ENCODE data around the gene OXLD1.

Gene OXLD1

DNA sequence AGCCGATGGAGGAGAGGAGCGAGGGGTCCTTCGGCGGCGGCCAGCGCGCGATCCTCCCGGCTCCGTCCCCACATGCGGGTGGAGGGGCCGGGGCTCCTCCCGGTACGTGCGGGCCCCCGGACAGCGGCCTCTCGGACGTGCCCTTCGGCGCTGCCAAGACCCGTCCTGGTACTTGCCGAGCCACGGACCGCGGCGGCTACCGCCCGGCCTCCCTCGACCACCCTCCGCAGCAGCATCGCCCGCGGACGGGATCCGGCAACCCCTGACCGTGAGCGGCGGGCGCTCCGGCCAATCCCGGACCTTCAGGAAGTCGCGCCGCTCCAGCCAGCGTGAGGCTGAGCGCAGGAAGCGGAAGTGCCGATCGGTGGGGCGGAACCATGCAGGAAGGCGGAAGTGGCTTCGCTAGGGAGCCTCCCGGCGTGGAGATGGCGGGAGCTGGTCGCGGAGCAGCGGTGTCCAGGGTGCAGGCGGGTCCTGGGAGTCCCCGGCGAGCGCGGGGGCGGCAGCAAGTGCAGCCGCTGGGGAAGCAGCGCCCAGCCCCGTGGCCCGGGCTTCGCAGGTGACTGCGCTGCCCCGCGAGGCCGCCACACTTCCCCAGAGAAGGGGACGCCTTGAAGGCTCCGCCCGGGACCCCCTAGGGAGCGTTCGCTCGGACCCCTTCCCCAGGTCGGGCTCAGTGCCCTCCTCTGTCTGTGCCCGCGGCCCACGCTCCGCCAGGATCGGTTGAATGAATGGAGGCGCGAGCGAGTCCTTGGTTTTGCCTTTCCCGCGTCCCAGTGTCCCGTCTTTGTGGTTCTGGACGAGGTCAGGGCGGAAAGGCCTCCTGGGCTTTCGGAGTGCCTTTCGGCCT is at the start of gene OXLD1, which contains the start of gene CCDC137:
Gene OXLD1 (minus strand): TSS at position 264 of the 850 bp plus-strand sequence. CDS start 28 bp downstream, at position 236.
Gene CCDC137 (plus strand): TSS at position 396 of the 850 bp plus-strand sequence. CDS start 30 bp downstream, at position 426.
- peak; percentile 74 for DNase-seq (ENCODE audit: low read depth)

DNA sequence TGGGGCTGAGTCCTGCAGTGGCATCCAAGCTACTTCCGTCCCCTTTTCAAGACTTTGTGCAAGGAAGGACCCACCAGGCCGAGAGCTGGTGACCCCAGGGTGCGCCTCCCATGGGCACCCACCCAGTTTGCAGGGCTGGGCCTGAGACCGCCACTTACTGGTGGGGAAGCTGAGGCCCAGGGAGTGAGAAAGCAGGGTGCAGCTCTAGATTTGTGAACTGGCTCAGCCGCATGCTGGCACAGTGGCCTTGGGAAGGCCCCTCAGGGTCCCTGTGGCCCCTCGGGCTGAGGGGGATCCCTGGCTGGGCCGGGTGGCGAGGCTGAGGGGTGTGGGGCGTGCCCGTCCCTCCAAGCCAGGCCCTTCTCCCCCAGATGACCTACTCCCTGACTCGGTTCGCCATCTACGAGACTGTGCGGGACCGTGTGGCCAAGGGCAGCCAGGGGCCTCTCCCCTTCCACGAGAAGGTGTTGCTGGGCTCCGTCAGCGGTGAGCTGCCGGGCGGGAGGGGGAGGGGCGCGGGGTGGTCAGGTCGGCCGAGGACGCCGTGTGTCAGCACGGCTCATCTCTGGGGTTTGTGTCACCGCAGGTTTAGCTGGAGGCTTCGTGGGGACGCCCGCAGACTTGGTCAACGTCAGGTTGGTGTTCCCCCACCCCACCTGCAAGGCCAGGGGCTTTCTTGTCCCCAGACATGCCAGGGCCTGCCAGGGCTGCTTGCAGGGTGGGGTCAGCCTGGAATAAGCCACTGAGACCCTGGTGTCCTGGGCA is 48.9 kb upstream of the OXLD1 start:
- DNase-seq (ENCODE audit: low read depth), result no peak

DNA sequence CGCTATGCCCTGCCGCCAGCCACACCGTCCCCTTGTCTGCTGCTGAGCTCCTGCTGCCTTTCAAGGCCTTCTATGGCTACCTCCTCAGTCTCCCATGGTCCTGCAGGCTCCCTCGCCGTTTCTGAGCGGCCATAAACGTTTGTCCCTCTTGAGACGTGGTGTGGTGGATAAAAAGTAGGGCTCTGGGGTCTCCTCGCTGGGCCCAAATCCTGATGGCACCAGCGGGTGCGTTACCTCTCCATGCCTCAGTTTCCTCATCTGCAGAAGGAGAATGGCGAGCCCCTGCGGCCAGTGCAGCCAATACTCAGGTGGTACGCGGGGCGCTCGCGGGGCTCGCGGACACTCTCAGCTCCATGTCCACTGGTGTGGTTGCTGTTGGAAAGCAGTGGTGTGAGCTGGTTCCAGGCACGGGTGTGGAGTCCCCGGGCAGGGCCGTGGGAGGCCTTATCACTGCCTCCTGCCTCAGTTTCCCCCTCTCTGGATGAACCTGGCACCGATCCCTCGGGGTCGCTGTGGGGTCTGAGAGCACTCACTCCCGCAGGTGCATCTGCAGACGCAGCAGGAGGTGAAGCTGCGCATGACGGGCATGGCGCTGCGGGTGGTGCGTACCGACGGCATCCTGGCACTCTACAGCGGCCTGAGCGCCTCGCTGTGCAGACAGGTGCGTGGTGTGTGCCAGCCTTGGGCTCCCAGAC is 48.2 kb upstream of the OXLD1 start:
- DNase-seq (ENCODE audit: low read depth), result no peak

DNA sequence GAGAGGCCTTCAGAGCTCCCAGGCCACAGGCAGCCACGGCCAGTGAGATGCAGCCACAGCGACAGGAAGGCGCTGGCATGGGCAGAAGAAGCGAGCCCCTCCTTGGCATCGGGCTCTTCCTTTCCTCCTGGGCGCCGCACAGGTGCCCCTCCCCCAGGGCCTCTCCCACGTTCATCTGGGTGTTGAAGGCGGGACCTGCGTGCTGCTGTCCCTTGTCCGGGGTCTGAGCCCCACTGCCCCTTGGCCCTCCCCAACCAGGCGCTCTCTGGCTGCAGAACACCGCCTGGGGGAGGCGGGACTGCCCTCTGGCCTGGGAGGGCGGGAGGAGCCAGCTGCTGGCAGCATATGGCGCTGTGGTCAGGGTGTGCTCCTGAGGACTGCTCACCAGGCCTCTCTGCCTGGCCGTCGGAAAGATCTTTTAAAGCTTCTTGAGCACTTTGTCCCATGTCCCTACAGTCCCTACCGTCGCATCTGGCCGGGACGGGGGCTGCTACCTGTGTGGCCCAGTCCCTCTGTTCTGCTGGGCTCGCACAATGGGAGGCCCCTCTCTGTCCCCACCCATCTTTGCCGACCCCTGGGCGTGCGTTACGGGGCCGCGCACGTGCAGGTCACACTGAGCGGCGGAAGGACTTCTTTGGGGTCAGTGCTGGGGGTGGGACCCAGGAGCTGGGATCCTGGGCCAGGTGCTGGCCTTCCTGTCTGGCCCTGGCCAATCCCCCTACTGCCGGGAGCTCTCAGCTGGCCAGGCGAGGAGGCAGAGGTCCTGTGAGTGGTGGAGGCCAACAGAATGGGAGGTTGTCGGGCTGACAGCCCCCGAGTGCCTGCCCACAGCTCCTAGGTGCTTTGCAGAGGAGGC is 47.4 kb upstream of the OXLD1 start:
- no peak for DNase-seq (ENCODE audit: low read depth)

DNA sequence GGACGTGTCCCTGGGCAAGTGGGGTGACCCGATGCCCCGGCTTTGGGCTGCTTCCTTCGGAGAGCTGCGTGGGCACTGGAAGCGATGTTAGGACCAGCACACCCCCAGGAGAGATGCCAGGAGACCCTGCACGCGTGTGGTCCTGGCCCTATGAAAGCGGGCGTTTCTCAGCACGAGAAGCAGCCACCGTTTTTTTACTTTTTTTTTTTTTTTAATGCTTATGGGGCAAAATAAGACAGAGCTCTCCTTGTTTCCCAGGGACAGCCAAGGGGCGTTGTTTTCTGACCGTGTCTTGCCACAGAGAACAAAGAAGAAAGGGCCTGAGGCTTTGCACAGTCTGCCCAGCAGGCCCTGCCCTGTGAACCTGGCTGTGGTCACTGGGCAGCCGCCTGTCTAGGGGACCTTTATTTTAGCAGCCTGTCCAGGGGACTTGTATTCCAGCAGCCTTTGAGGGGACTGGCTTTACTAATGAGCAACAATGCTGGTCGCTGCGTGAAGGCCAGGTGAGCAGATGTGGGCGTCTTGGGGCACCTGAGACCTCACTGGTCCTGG is 46.7 kb upstream of the OXLD1 start:
- DNase-seq (ENCODE audit: low read depth), result no peak

DNA sequence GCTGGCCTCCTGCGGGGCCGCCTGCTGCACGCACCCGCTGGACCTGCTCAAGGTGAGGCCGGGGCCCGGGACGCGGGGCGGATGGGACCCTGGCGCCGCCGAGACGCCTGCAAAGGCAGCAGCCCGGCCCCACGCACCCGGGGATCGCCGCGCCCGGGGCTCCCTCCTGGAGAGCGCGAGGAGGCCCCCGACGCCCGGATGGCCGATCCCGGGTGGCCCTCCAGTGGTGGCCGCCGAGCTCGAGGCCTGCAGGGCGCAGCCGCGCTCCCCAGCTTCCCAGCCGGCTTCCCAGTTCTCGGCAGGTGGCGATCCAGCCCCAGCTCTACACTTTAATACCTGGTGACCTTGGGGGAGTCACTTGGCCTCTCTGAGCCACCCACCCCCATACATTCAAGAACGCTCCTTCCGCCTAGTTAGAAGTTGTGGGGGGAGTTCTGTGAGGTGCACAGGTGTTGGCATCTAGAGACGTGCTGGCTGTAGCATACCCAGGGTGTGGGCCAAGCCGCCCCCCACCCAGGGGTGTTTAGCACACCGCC is 46.1 kb upstream of the OXLD1 start:
- no peak for DNase-seq (ENCODE audit: low read depth)

DNA sequence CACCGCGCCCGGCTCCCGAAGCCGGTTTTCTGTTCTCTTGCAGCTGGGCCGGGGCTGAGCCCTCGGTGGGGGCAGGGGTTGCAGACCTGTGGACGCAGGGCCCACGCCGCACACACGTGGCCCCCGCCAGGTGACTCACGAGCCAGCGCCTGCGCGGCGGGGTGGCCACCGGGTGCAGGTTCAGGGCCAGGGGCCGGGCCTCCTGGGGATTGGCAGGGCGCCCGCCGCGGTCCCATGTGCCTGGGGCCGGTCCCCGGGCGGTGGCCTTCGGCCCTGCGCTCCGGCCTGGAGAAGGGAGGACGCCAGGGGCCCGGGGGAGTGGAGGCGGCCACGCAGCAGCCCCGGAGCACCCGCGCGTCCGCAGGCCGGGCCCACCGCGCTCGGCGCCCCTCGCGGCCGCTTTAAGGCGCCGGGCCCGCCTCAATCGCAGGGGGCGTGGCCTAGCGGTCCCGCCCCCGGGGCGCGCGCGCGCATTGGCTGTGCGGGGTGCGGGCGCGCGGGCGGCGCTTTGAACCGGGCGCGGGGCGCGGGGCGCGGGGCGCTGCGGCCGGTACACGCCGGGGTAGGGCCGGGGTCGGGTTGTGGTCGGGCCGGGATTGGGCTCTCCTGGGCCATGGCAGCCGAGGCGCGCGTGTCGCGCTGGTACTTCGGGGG is 45.5 kb upstream of the OXLD1 start, which contains the start of gene SLC25A10:
Gene SLC25A10 (plus strand): TSS at position 471 of the 654 bp plus-strand sequence. CDS start 143 bp downstream, at position 614.
- no peak for DNase-seq (ENCODE audit: low read depth)

DNA sequence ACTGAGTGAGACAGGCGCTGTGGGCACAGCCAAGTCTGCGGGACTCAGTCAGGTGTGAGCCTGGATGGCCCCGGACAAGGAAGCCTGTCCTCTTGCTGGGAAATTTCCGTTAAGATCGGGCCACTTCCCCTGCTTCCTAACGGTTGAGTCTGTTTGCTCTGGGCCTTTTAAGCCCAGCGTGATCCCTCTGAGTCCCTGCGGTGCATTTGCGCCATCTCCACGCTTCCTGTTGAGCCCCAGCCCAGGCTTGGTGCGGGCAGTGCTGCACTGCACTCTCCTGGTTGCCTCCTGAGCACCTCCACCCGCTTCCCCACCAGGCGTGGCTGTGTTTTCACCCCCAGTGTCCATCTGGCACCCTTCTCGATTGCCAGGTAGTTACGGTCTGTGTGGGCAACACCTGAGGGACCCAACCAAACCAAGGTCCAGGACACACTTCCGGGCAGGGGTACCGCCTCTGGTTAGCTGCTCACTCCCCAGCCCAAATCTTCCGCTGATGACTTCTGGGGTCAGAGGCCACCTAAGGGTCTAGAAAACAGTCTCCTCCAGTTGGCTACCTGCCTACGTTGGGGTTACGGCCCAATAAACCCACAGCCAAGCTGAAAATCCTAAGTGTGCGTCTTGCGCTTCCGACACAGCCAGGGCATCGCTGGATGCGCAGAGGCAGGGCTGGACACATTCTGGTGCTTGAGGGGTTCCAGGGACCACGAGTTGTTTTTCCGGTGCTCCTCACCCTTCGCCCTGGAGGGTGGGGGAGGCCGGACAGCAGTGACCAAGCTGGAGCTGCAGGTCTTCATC is 44.3 kb upstream of the OXLD1 start:
- DNase-seq (ENCODE audit: low read depth), result no peak

DNA sequence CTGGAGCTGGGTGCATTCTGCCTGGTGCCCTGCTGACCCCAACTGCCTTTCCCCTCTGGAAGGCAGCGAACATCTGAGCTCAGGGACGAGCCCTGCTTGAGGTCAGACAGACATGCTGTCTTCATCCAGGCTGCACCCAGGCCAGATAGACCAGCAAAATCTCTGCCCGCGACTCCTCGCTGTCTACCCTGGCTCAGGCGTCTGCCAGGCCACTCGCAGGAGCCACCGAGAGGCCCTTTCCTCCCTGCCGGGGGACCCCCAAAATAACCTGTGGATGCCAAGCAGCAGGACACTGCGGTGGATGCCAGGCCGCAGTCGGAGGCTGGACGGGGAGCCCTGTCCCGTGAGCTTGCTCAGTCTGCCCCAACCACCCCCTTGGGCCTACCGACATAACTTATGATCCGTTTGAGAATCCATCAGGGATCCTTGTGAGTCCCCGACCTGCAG is 42.4 kb upstream of the OXLD1 start:
- DNase-seq (ENCODE audit: low read depth), result no peak

DNA sequence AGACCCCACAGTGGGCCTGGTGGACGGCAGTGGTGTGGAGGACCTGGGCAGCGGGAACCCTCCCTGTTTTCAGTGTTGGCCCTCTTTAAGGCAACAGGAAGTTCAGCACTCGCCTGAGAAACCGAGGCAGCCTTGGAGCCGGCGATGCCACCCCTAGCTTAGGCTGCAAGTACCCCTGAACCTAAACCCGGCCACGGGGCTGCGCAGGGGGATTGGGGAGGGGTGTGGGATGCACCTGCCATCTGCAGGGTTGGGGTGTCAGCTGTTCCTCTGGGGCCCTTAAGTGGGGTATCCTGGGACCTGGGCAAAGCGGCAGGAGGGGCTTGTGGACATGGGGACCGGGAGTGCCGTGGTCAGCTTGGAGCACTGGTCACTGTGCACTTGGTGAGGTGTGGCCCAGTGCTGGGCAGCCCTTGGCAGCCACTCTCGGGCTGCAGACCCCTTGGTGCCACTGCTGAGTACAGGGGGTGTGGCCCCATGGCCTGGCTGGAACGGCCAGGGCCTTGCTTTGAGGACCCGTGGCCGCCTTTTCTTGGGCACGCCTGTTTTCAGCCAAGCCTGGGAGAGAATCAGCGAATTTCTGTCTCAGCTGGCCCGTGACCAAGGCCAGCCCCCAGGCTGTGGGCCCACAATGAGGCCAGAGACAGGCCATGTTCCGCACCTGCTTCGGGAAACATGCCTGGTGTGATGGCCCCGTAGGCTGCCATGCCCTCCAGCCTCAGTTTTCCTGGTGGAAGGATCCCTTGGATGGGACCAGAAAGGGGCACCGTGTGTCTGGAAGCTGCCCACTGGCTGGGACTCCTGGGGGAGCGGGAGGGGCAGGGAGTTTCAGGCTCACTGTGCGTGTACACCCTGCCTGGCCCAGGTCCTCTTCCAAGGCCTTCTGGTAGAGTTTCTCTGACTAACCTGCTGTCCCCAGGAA is 41.6 kb upstream of the OXLD1 start:
- no peak for DNase-seq (ENCODE audit: low read depth)

DNA sequence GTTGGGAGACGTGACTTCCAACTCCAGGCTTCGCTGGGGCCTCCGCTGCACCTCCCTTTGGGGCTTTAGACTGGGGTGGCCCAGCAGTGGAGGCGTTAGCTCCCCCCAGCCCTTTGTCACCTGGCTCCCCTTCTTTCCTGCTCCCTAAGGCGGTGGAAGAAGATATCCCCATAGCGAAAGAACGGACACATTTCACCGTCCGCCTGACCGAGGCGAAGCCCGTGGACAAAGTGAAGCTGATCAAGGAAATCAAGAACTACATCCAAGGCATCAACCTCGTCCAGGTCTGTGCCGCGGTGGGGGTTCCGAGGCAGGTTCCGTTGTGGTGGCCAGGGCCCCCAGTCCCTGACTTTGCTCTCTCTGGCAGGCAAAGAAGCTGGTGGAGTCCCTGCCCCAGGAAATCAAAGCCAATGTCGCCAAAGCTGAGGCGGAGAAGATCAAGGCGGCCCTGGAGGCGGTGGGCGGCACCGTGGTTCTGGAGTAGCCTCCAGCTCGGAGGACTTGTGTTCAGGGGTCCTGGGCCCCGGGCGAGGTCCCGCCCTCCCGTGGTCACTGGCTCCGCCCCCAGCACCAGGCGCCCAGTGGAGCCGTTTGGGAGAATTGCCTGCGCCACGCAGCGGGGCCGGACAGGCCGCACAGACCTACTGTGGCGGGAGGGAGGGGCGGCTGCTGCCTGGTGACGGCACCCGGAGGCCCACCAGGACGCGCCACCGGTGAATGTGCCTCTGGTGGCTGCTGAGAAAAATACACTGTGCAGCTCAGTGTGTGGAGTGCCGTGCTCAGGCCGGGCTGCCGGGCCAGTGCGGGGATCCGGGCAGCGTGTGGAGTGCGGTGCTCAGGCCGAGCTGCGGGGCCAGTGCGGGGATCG is 40.6 kb upstream of the OXLD1 start:
- DNase-seq (ENCODE audit: low read depth), result no peak

DNA sequence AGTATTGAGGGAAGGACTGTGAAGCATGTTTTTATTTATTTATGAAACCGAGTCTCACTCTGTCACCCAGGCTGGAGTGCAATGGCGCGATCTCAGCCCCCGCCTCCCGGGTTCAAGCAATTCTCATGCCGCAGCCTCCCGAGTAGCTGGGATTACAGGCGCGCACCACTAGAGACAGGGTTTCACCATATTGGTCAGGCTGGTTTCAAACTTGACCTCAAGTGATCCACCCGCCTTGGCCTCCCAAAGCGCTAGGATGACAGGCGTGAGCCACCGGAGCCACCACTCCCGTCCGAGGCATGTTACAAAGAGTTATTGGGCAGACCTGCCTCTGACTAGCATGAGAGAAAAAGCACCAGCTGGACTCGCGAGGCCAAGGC is 39.8 kb upstream of the OXLD1 start:
- DNase-seq (ENCODE audit: low read depth), result no peak

DNA sequence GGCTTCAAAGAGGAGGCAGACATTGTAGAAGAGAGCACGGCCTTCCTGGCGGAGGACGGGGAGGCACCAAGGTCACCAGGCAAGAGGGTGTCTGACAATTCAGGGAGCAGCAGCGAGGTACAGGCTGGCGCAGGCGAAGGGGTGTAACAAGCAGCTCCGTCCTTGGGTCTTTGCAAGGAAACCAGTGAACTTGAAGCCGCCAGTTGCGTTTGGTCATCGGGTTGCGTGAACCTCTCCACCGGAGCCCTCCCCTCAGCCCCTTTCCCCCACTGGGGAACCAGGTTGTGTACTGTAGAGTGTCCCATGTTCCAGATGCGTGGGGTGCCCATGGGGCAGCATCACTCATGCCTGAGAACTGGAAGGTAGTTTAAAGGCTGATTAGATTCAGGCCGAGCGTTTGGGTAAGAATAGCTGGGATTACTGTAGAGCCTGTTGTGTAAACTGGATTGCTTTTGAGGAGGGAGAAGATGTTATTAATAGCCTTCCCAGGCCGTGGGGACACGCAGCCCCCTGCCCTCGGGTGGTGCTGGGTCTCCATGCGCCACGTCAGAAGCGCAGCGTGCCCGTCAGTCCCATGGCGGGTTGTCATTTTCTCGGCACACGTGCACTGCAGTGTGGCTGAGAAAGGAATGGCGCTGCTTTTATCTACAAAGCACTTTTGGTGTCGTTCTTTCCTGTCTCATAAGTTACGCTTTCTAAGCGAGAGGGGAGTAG is 39.3 kb upstream of the OXLD1 start:
- DNase-seq (ENCODE audit: low read depth), result no peak

DNA sequence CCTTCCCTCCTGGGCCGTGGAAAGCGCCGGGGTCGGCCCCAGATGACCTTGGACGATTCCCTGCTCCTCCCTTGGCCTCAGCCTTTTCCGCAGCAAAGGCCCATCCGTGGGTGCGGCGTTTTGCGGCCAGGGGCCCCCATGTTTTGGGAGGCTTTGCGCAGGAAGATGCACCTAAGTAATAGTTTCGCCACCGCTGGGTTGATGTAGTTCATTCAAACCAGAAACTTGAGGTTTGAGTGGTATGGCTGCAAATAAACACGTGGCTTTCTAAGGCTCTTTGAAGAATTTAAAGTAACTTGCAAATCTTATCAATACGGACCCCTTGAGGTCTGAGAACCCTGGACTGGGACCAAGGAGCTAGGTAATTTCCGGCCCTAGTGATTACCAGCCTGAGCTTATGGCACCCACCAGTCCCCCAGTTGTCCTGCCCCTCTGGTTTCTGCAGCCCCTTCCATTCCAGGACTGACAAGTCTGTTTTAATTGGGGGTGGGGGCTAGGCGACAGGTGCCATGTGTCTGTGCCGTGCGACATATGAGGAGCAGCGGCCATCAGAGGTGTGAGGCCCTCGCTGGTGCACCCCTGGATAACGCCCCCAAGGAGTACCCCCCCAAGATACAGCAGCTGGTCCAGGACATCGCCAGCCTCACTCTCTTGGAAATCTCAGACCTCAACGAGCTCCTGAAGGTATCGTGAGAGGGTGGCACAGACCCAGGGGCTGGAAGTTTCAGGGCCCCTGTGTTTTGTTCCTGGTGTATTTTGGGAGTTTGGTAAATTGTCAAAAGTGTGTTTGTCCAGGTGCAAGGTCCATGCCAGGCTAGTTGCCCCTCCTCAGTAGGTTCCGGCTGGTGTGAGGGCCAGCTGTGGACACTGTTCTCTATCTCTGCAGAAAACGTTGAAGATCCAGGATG is 37.6 kb upstream of the OXLD1 start:
- no peak for DNase-seq (ENCODE audit: low read depth)

DNA sequence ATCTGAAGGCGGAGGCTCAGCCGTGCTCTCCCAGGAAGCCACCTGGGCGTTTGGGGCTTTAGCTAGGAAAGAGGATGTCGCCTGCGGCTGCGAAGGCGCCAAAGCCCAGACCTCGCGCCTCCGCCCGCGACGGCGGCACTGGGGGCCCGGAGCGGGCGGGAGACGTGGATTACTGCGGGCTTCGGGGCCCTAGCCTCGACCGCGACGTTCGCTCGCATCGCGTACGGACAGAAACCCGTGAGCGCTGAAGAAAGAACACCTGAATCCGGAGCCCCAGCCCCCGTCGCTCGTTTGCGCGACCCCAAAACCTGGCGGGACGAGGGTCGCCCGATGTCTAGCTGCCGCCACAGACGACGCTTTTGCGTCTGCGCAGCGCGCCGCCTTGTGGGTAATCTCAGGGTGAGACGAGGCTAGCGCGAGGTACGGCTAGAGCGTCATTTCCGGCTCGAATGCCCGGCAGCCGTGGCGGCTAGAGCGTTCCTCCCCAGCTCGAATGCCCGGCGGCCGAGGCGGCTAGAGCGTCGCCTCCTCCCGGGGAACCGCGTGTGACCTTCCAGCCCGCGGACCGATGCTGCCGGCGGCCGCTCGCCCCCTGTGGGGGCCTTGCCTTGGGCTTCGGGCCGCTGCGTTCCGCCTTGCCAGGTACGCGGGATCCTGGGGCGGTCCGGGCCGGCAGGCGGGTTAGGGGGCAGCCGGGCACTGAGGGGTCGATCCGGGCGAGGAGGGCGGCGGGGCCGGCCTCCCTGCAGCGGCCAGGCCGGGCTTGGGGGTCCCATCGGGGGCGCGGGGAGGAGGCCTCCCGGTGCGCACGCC is 36.7 kb upstream of the OXLD1 start, which contains the start of gene MRPL12:
Gene MRPL12 (plus strand): TSS at position 434 of the 813 bp plus-strand sequence. CDS start 135 bp downstream, at position 569.
- peak; percentile 60 for DNase-seq (ENCODE audit: low read depth)
